GM13977 (cell line): ENCODE measurements around the gene CCR5.
"Not testable (repeated sequence)": the region's sequence is repeated elsewhere in the genome, so short reads cannot be mapped to it uniquely, and the experiment has no call there.

Experiments used
- DNase-seq: peaks from one replicate; pipeline ENCODE4 v3.0.0; 2012; ENCODE audit warnings: low spot score
- CTCF ChIP-seq: IDR thresholded peaks from 2 replicates; pipeline ENCODE4 v1.5.1; 2012; ENCODE audit warnings: mild to moderate bottlenecking, control low read depth; ENCODE audit not compliant: insufficient read depth; ENCODE audit errors: extremely low read depth, missing control alignments
- in situ Hi-C: fragments of 300-500 bp; cut with MboI; formaldehyde crosslinking; loops from one replicate; pipeline ENCODE4 v1.12.0; 2022; ENCODE audit warnings: low sequenced_read_pairs, low pct_unique_long_range_greater_than_20kb, mixed read lengths, inconsistent platforms; ENCODE audit not compliant: unreplicated experiment

The CCR5 gene

GRCh38 chr3:46381625-46382024, 10.9 kb downstream of the CCR5 start:
- no peak for TF ChIP-seq CTCF
- in situ Hi-C loops = loop anchor here (25.0 kb wide), 1 partner anchor 619 kb away; no protein-coding TSS in a partner anchor
- DNase-seq = no peak

GRCh38 chr3:46383211-46383950, 12.6 kb downstream of the CCR5 start:
- no peak for TF ChIP-seq CTCF
- no peak for DNase-seq
- in situ Hi-C loops = loop anchor here (25.0 kb wide), 1 partner anchor 621 kb away; no protein-coding TSS in a partner anchor

- TF ChIP-seq CTCF = no peak
- no peak for DNase-seq
- in situ Hi-C loops = loop anchor here (25.0 kb wide), 1 partner anchor 622 kb away; no protein-coding TSS in a partner anchor
These were observed 13.2 kb downstream of the CCR5 start for GRCh38 chr3:46383951-46384330.

GRCh38 chr3:46386205-46386604, 15.5 kb downstream of the CCR5 start:
- DNase-seq = no peak
- in situ Hi-C loops = loop anchor here (25.0 kb wide), 1 partner anchor 624 kb away; no protein-coding TSS in a partner anchor
- no peak for TF ChIP-seq CTCF

- in situ Hi-C loops = loop anchor here (25.0 kb wide), 1 partner anchor 627 kb away; no protein-coding TSS in a partner anchor
- DNase-seq = not testable (repeated sequence)
These were observed 18.1 kb downstream of the CCR5 start for GRCh38 chr3:46388847-46389246.

- in situ Hi-C loops = loop anchor here (25.0 kb wide), 1 partner anchor 627 kb away; no protein-coding TSS in a partner anchor
- DNase-seq = no peak
- TF ChIP-seq CTCF = no peak
These were observed 18.6 kb downstream of the CCR5 start for GRCh38 chr3:46389306-46389705.

GRCh38 chr3:46391526-46391925, 20.8 kb downstream of the CCR5 start:
- in situ Hi-C loops = loop anchor here (25.0 kb wide), 1 partner anchor 629 kb away; no protein-coding TSS in a partner anchor
- DNase-seq = not testable (repeated sequence)
